Astrocyte of the spinal cord (primary cell): Measurements from ENCODE around the gene ATP9A.
"Not testable (repeated sequence)": the region's sequence is repeated elsewhere in the genome, so short reads cannot be mapped to it uniquely, and the experiment has no call there.

ENCODE experiments used
- DNase-seq: peaks from one replicate; pipeline ENCODE4 v3.0.0; 2011; ENCODE audit warnings: low read depth, low spot score
- H3K4me3 ChIP-seq: 2 replicates; pipeline ENCODE4 v1.5.1; 2011; ENCODE audit warnings: low read depth, mild to moderate bottlenecking, low read length, moderate library complexity
- CTCF ChIP-seq: IDR thresholded peaks from 2 replicates; pipeline ENCODE4 v1.5.1; 2012; ENCODE audit warnings: low read depth, mild to moderate bottlenecking, low read length, inconsistent platforms
- in situ Hi-C: cut with HindIII; loops from 2 replicates; pipeline ENCODE4 v1.10.0; 2017; ENCODE audit warnings: low sequenced_read_pairs

The ATP9A gene

GRCh38 chr20:51574248-51575033 is 193.7 kb downstream of the ATP9A start:
- in situ Hi-C loops: no loop called here
- no peak overlapping the region for H3K4me3 ChIP-seq
- no peak for TF ChIP-seq CTCF
- DNase-seq: no peak

GRCh38 chr20:51573576-51574243 is 194.5 kb downstream of the ATP9A start:
- no peak overlapping the region for H3K4me3 ChIP-seq
- no peak for TF ChIP-seq CTCF
- in situ Hi-C loops: no loop called here
- DNase-seq: no peak

- DNase-seq: no peak
- in situ Hi-C loops: no loop called here
- no peak overlapping the region for H3K4me3 ChIP-seq
- TF ChIP-seq CTCF: no peak
Observed at GRCh38 chr20:51571460-51571794, 196.8 kb downstream of the ATP9A start.

- no peak for DNase-seq
- H3K4me3 ChIP-seq: no peak overlapping the region
- no peak for TF ChIP-seq CTCF
- in situ Hi-C loops: no loop called here
Observed at GRCh38 chr20:51570739-51571459, 197.3 kb downstream of the ATP9A start.

GRCh38 chr20:51569815-51570738 is 198.1 kb downstream of the ATP9A start:
- no peak for TF ChIP-seq CTCF
- DNase-seq: no peak
- H3K4me3 ChIP-seq: no peak overlapping the region
- in situ Hi-C loops: no loop called here

GRCh38 chr20:51568533-51568932 is 199.7 kb downstream of the ATP9A start:
- in situ Hi-C loops, H3K4me3 ChIP-seq, DNase-seq: not testable (repeated sequence)
